GM13976 (cell line): ENCODE results near the gene PRDX2.

ENCODE experiments used
- DNase-seq: peaks from one replicate; pipeline ENCODE4 v3.0.0; 2012; ENCODE audit warnings: low spot score
- in situ Hi-C: fragments of 300-500 bp; cut with MboI; formaldehyde crosslinking; loops from one replicate; pipeline ENCODE4 v1.12.0; 2022; ENCODE audit warnings: low sequenced_read_pairs, mixed read lengths, inconsistent platforms; ENCODE audit not compliant: unreplicated experiment
- TF ChIP-seq, protein P1 (sequence below): IDR thresholded peaks from 2 replicates; pipeline ENCODE4 v1.5.1; 2012; ENCODE audit warnings: borderline replicate concordance, mild to moderate bottlenecking; ENCODE audit not compliant: insufficient read depth; ENCODE audit errors: extremely low read depth, missing control alignments, control extremely low read depth

The PRDX2 gene

DNA sequence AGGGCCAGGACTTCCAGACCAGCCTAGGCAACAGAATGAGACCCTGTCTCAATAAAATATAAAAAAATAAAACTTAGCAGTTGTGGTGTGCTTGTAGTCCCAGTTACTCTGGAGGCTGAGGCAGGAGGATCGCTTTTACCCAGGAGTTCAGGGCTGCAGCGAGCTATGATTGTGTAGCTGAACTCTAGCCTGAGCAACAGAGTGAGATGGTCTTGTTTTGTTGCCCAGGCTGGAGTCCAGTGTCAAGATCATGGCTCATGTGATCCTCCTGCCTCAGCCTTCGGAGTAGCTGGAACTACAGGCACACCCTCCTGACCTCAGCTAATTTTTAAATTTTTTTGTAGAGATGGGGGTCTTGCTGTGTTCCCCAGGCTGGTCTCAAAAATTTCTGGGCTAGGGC is 14.6 kb downstream of the PRDX2 start:
- in situ Hi-C loops = no loop called here
- no peak for DNase-seq
- TF ChIP-seq, protein P1, sequence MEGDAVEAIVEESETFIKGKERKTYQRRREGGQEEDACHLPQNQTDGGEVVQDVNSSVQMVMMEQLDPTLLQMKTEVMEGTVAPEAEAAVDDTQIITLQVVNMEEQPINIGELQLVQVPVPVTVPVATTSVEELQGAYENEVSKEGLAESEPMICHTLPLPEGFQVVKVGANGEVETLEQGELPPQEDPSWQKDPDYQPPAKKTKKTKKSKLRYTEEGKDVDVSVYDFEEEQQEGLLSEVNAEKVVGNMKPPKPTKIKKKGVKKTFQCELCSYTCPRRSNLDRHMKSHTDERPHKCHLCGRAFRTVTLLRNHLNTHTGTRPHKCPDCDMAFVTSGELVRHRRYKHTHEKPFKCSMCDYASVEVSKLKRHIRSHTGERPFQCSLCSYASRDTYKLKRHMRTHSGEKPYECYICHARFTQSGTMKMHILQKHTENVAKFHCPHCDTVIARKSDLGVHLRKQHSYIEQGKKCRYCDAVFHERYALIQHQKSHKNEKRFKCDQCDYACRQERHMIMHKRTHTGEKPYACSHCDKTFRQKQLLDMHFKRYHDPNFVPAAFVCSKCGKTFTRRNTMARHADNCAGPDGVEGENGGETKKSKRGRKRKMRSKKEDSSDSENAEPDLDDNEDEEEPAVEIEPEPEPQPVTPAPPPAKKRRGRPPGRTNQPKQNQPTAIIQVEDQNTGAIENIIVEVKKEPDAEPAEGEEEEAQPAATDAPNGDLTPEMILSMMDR = no peak

DNA sequence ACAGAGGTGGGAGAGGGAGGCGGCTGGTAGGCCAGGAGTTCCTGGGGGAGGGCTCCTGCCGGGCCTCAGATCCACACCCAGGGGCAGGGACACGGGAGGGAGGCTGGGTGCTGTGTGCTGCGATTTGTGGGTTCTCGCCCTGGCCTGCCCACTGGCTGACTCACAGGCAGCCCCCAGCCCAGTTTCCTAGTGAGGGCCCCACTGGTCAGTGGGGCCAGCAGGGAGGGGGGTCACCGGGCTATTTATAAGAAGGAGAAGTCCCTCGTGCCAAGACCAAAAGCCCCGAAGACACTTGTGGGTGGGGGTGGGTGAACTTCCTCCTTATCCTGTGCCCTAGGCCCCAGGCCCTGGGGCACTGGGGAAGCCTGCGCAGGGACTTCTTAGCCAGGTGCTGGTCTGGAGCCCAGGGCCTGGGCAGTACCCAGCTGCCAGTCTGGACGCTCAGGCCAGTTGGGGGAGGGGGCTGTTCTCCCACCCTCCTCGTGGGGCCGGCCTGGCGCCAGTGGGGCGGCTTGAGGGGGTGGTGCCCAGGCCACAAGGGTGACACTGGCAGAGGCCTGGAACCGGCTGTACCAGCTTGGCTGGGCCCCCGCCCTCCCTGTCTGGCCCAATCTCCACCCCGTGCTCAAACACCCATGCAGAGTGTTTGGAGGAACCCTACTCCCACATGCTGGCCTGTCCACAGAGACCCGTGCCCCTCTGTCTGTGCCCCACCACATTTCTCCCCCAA is 15.3 kb downstream of the PRDX2 start:
- in situ Hi-C loops = no loop called here
- DNase-seq = no peak
- TF ChIP-seq, protein P1 = no peak

DNA sequence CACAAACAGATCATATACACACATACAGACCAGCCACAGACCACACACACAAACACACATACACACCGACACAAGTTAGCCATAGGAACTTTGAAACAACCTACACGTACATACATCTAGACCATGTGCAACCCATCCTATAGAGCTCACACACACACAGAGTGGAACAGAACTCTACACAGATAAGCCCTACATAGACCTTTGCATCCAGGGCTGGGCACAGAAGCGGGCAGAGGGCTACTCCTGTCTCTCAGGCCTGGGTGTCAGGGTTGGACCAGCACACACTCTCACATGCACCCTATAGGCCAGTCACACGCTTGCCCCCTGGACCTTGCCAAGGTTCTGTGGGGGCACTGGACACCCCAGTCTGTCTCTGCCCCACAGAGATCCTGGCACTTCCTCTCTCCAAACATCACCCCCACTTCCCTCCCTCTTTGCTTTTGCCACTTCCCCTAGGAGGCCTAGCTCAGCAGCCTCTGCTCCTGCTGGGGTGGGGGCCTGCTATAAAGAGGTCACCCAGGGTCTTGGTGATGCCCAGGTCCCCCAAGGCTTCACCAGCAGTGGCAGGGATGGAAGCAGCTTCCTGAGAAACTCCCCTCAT is 16.1 kb downstream of the PRDX2 start:
- TF ChIP-seq, protein P1 = no peak
- in situ Hi-C loops = no loop called here
- DNase-seq = no peak

DNA sequence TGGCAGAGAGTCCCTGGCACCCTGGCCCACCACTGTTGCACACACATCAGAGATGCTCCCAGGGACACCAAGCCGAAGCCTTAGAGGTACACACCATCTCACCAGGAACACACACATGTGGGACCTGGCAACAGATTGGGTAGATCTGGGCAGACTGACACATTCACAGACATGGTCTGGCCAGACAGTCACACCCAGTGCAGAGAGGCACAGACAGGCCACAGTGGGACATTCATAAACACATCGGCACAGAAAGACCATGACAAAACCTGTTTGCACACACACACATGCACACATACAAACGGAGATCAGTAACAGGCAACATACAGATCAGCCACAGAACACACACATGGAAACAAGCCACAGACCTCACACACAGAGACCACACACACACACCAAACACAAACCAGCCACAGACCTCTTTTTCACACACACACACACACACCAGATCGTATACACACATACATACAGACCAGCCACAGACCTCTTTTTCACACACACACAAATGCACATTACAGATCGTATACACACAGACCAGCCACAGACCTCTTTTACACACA is 16.6 kb downstream of the PRDX2 start:
- TF ChIP-seq, protein P1 = no peak
- in situ Hi-C loops = no loop called here
- DNase-seq = no peak

DNA sequence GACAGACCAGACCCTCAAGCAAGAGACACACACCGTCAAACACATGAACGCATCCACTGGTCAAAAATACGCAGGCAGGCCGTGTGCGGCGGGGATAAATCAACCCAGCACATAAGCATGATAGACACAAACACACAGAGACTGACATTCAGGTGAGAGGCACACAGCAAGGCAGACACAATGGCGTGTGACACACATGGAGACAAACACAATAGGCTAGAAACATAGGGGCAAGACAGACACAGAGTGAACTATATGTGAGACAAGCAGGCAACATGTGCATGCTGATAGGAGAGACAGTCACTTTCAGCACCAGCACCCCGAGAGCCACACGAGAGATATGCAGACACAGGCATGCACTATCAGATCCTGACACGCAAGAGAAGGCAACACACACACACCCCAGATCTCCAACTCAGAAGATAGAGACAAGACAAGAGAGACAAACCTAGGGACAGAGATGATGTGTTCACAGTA is 17.2 kb downstream of the PRDX2 start:
- DNase-seq = no peak
- in situ Hi-C loops = no loop called here
- TF ChIP-seq, protein P1 = no peak

DNA sequence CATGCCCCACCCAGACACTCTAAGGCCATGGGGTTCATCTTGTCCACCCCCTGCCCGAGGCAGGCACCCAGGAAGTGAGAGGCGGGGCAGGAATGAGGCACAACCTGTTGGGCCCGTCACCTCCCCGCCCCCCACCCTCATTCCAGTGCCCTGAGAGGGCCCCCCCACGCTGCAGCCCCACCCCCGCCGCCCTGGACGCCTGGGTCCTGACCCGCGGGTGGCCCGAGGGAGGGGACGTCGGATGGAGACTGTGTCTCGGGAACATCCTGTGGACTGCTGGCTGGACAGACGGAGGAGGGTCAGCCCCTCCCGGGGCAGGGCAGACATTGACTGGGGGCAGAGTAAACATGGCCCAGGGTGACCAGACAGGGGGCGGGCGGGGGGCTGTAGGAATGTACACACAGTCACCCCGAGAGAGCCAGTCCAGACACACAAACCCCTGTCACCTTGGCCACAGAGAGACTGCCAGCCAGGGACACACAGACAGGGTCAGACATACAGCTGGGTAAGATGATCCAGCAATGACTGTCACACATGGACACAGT is 17.7 kb downstream of the PRDX2 start:
- DNase-seq = no peak
- in situ Hi-C loops = no loop called here
- TF ChIP-seq, protein P1 = no peak
